HCT116 (cell line): Measurements from ENCODE around the gene NFIC.
"Not testable (repeated sequence)": the region's sequence is repeated elsewhere in the genome, so short reads cannot be mapped to it uniquely, and the experiment has no call there.

Experiments
- EZH2 ChIP-seq: fragments of 200-600 bp; sonication (generic); IDR thresholded peaks from 2 replicates; pipeline ENCODE4 v1.6.1; 2017; ENCODE audit warnings: antibody characterized with exemption, mixed run types
- POLR2A ChIP-seq: IDR thresholded peaks from 2 replicates; pipeline ENCODE4 v1.7.0; 2011; ENCODE audit warnings: borderline replicate concordance; ENCODE audit not compliant: insufficient read depth, insufficient read length; ENCODE audit errors: extremely low read depth
- ZFX ChIP-seq: fragments of 450-650 bp; IDR thresholded peaks from 2 replicates; pipeline ENCODE4 v1.6.1; 2017
- TF ChIP-seq, protein P1 (sequence below): IDR thresholded peaks from 2 replicates; pipeline ENCODE4 v1.6.1; 2012; ENCODE audit warnings: low read depth
- TF ChIP-seq, protein P2 (sequence below), 3 experiments: fragments of 200-600 bp in 1 of 3; sonication (generic) in 1 of 3; IDR thresholded peaks in 2 of 3; conservative IDR thresholded peaks in 1 of 3; 2 replicates each; pipeline ENCODE4 v1.5.1; 2012 to 2017; ENCODE audit warnings: low read depth in 2 of 3, low read length in 2 of 3, antibody characterized with exemption in 1 of 3, borderline replicate concordance in 1 of 3, control low read depth in 1 of 3, mild to moderate bottlenecking in 1 of 3, mixed read lengths in 1 of 3, mixed run types in 1 of 3, moderate library complexity in 1 of 3; ENCODE audit not compliant: insufficient read depth in 1 of 3

DNA sequence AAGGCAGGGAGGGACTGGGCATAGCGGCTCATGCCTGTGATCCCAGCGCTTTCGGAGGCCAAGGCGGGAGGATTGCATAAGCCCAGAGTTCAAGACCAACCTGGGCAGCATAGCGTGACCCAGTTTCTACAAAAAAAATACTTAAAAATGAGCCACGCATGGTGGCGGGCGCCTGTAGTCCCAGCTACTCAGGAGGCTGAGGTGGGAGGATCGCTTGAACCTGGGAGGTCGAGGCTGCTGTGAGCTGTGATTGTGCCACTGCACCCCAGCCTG lies 86.5 kb downstream of the NFIC start:
- not testable (repeated sequence) for TF ChIP-seq POLR2A, ZFX, EZH2
- TF ChIP-seq, protein P1, sequence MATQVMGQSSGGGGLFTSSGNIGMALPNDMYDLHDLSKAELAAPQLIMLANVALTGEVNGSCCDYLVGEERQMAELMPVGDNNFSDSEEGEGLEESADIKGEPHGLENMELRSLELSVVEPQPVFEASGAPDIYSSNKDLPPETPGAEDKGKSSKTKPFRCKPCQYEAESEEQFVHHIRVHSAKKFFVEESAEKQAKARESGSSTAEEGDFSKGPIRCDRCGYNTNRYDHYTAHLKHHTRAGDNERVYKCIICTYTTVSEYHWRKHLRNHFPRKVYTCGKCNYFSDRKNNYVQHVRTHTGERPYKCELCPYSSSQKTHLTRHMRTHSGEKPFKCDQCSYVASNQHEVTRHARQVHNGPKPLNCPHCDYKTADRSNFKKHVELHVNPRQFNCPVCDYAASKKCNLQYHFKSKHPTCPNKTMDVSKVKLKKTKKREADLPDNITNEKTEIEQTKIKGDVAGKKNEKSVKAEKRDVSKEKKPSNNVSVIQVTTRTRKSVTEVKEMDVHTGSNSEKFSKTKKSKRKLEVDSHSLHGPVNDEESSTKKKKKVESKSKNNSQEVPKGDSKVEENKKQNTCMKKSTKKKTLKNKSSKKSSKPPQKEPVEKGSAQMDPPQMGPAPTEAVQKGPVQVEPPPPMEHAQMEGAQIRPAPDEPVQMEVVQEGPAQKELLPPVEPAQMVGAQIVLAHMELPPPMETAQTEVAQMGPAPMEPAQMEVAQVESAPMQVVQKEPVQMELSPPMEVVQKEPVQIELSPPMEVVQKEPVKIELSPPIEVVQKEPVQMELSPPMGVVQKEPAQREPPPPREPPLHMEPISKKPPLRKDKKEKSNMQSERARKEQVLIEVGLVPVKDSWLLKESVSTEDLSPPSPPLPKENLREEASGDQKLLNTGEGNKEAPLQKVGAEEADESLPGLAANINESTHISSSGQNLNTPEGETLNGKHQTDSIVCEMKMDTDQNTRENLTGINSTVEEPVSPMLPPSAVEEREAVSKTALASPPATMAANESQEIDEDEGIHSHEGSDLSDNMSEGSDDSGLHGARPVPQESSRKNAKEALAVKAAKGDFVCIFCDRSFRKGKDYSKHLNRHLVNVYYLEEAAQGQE, result not testable (repeated sequence)
- TF ChIP-seq, protein P2, sequence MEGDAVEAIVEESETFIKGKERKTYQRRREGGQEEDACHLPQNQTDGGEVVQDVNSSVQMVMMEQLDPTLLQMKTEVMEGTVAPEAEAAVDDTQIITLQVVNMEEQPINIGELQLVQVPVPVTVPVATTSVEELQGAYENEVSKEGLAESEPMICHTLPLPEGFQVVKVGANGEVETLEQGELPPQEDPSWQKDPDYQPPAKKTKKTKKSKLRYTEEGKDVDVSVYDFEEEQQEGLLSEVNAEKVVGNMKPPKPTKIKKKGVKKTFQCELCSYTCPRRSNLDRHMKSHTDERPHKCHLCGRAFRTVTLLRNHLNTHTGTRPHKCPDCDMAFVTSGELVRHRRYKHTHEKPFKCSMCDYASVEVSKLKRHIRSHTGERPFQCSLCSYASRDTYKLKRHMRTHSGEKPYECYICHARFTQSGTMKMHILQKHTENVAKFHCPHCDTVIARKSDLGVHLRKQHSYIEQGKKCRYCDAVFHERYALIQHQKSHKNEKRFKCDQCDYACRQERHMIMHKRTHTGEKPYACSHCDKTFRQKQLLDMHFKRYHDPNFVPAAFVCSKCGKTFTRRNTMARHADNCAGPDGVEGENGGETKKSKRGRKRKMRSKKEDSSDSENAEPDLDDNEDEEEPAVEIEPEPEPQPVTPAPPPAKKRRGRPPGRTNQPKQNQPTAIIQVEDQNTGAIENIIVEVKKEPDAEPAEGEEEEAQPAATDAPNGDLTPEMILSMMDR (IDR thresholded peaks at IDR 0.05 in 2 of 3, conservative IDR thresholded peaks at IDR 0.05 in 1 of 3; ENCODE audit: borderline replicate concordance in 1 of 3, insufficient read depth in 1 of 3, low read depth in 2 of 3, low read length in 2 of 3), result not testable (repeated sequence)
